RCC 7860 (cell line): ENCODE measurements around the gene DNM3.

Source experiments
- DNase-seq: peaks from one replicate; pipeline ENCODE4 v3.0.0-alpha.2; 2015; ENCODE audit warnings: low spot score
- FAIRE-seq: peaks from 2 replicates; lab custom pipeline; 2012; peaks lifted over from hg19 to GRCh38; lab: Jason Lieb, UNC

Gene DNM3

DNA sequence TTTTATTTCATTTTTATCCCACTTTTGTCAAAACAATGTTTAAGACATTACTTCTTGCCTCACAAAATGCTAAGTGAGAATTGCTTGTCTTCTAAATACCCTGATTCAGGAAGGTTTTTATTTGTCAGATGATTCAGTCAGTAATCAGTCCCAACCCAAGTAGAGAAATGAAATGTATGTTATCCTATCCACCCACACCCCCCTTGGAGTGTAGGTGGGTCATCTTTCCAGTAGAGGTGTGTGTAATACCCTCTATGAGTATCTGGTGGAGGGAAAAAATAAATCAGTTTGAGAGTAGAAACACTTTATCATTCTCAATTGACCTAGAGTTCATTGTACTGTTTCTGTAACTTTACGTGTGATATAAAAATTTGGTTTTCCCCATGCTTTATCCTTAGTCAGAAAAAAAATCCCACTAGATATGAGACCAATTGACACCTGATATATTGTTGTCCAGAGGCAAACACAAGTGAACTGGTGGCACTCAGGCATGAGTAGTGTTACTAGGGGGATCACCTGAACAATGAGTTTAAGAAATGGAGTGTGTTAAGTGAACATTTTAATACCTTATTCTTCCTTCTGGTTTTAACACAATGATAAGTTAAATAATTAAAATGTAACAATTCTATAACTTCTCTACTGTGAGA lies 425.4 kb downstream of the DNM3 start:
- FAIRE-seq, result no peak
- DNase-seq, result no peak

DNA sequence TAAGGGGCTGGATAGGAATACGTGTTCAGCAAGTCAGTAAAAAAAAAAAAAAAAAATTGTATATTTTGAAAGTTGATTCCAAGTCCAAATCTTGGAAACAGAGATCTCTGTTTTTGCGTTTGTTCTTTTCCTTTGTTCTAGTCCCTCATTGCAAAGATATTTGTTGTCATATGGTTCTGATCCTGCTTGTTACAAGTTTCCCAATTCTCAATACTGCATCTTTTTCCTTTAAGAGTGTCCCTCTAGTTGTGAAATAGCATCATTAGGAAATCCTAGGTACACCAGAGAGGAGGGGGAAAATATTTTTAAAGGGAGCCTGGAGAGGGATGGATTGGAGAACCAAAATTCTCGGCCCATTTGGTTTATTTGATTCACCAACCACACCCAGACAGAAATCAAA lies 426.9 kb downstream of the DNM3 start:
- FAIRE-seq (no peak), DNase-seq (no peak)

DNA sequence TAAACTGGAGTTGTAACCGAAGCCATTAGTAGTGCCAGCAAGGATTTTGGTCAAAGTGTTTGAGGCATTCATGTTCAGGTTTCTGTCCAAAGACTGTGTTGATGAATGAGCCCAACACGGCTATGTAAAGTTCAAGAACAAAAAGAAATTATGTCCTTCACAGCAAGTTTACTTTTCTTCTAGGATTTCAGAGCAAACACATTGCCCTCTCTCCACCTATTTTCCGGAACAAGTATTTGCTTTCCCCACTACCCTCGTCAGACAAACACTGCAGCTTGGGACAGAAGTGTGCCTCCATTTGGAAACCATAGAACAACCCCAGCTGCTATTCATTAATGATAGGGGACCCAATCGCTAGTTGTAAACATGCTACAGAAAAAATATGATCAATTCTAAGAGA lies 427.8 kb downstream of the DNM3 start:
- no peak for FAIRE-seq
- no peak for DNase-seq

DNA sequence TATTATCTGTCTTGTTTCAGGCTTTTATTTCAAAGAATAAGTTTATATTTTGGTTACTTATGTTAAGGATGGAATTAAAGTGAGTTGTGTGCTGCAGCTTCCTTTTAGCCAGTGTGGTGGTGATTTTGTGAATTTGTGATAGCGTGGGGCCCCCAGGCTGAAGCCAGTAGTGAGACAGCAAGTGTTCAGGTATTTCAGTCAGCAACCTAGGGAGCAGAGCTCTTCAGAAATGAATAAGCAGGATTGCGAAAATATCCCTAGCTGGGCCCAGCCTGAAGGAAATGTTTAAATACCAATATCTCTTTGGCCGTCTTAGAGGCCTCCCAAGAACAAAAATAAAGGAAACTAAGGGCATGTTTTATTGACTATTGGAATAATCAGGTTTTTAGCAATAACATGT lies 428.3 kb downstream of the DNM3 start:
- no peak for DNase-seq
- FAIRE-seq, result no peak

DNA sequence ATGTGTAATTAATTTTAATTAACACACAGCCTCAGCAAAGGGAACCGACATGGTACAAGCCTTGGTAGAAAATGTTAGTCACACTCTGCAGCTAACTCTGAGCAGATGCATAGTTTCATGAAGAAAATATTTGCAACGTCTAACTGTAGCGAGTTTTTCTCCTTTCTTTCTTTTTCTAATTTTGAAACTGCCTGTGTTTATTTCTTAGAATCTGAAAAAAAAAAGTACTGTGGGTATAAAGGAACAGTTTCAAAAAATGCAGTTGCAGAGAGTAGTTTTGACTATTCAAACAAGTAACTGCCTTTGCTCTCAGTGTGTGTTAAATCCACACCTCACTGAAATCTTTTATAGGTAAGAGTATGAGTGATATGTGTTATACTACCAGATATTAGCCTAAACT lies 429.3 kb downstream of the DNM3 start:
- DNase-seq (no peak), FAIRE-seq (no peak)

DNA sequence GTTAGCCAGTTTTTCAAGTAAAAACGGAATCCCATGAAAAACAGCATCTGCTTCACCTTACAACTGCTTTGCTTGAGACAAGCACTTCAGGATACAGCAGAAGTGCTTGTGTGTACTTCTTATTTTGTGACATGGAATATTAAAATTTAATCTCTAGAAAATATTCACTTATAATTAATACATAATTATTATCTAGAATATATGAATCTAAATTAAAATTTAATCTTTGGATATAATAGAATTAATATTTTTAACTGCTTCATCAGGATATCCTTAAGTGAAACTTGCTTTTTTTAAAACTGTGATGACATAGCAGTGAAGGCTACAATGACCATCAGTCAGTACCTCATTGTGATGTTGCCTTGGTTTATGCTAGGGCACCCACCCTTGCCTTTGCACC lies 430.8 kb downstream of the DNM3 start:
- FAIRE-seq, result peak; percentile 11
- DNase-seq, result no peak

DNA sequence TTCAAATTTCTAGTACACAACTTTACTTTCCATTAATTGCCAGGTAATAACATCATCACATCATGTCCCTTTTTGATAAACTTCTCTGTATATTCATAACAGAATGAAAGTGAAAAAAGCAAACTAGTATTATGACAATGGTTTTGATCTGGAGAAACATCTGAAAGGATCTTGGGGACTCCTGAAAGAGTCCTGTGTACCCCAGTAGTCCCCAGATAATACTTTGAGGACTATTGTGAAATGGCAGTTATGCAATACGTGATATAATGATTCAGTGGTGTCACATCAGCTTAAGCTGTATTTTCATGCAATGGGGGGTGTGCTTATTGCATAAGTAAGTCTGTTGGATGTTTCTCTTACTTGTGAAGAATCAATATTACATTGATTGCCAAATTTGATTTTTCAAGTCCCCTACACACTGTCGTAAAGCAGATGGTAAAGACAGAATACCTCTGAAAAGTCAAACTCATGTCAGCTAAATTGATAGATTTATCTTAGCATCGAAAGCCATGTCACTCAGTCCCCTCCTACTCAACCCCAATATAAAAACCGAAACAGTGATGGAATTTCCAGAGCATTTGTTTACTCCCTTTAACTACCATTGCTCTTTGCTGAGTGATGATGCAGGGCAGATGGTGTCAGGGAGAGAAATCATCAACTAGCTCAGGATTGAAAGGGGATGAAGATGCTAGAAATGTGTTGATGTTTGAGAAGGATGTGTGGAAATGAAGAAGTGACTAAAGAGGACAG lies 432.5 kb downstream of the DNM3 start:
- FAIRE-seq, result no peak

DNA sequence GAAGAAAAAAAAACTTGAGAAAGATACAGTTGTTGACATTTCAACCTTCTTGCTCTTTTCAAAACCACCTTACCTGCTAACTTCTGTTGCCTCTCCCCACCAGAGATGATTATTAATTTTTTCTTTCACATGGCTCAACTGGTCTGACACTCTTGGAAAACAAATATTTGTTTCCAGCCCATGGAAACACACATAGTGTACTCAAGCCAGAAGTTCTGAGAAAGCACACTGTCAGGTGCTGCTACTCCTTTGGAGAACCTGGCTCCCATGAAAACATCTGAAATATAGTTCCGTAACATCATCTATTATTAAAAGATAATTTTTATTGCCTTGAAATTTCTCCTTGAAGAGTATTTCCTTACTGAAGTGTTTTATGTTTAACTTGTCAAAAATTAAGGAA lies 434.2 kb downstream of the DNM3 start:
- DNase-seq, result no peak
- FAIRE-seq, result no peak

More for the DNA sequence above, 432.5 kb downstream of the DNM3 start:
- DNase-seq, result no peak

DNA sequence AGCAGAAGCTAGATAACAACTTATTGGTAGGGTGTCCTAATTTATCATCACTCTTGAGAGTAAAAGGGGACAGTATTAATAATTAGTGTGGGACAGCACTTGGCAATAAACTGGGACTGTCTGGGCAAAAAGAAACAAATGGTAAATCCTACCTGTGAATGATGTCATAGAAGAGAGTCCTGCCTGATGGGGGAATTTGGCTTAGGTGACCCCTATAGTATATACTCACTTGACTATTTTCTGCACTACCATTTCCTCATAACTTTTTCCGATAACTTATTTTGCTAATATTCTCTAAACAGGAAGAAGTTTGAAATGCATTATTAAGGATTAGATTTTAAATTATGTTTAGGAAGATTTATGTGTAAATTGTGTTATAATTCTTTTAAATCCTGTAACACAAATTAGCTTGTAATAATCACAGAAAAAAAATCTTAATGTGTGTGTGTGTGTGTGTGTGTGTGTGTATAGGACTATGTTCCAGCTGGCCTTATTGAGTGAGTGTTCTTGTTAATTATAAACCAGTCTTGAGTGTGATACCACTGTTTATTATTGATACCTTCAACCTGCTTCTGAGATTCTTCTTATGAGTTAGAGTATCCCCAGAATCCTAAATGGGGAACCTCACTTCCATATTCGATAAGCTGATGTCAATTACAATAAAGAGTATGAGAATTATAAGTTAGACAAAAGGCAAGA lies 435.0 kb downstream of the DNM3 start:
- DNase-seq (no peak), FAIRE-seq (peak; percentile 16)

DNA sequence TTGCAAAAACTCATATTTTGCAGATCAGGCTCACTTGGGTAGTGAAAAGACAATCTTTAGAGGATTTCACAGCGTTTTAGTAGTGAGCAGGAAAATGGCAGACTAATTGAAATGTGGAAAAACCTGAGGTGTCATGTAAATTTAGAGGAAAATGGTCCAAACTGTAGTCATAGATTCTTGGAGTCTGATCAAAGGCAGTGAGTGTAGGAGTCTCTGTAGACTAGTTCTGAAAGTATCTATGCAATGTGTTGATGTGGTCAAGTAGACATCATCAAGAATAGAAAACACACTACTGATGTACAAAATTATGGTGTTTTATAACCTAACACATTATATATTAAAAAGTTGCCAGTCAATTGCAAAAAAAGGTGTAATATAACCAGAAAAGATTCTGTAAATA lies 436.0 kb downstream of the DNM3 start:
- no peak for FAIRE-seq
- DNase-seq, result no peak

DNA sequence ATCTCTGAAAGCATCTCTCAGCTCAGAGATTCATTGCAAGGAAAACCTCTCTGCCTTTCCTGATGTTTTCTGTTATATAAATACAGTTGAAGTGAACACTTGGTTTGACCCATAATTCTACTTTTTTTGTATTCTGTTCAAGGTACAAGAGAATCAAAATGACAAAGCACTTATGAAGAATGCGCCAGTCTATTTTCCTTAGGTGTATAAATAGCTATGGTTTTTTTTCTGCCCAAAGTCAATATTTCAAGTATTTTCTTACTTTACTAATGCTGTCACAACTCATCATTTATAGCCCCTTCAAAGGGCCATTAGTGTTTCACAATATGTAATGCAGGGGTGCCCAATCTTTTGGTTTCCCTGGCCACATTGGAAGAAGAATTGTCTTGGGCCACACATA lies 436.7 kb downstream of the DNM3 start:
- FAIRE-seq (no peak), DNase-seq (no peak)

DNA sequence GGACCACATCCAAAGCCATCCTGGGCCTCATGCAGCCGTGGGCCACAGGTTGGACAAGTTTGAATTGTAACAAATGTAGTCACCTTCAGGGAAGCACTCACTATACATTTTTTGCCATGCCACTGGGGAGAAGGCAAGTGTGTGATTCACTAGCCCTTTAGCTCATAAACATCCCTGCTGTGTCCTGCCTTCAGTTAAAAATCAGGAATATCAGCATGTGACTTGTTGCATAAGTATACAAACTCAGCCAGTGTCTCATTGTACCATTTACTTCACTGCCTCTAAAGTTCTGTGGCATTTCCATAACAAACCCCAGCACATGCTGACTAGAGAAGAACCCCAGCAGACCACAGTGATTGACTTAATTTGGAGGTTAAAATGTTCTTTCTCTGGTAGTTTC lies 437.2 kb downstream of the DNM3 start:
- DNase-seq (no peak), FAIRE-seq (no peak)

DNA sequence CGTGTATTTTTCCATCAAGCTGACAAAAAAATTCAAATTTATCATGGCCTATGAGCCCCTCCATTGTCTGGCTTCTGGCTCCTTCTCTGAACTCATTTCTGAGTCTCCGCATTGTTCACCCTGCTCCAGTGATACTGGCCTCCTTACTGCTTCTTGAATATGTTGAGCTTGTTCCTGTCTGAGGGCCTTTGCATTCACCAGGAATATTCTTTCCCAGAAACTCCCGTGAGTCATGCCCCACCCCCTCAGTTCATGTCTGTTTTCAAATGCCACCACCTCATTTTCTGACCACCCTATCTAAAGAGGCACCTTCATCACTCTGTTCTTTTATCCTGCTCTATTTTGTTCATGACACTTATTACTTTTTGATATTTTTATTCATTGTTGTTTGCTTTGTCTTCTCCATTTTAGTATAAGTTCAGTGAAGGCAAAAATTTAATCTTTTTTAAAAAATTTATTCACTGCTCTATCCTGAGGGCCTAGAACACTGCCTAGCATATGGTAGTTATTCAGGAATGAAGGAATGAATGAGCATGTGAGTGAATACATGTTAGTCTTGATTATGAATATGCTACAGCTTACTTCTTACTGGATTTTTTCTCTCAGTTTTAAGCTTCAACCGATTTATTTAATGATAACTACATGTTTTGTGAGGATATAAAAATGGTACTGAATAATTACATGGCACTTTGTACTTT lies 438.8 kb downstream of the DNM3 start:
- DNase-seq (no peak), FAIRE-seq (no peak)

DNA sequence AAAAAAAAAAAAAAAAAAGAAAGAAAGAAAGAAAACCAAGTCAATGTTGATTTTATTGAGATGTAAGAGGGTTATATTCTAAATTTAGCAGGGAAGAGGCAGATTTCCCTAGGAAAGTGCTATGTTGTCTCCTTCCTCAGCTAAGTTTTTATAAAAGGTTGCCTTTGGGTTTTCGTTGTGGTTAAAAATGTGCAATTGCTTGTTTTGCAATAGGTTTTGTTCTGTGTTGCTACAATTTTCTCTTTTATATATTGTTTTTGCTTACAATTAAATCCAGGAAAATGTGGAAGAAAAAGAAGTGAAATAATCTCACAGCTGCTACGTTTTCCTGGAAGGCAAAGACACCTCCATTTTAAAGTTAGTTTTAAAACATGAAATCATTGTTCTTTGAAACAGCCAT lies 442.5 kb downstream of the DNM3 start:
- no peak for DNase-seq
- FAIRE-seq, result no peak

DNA sequence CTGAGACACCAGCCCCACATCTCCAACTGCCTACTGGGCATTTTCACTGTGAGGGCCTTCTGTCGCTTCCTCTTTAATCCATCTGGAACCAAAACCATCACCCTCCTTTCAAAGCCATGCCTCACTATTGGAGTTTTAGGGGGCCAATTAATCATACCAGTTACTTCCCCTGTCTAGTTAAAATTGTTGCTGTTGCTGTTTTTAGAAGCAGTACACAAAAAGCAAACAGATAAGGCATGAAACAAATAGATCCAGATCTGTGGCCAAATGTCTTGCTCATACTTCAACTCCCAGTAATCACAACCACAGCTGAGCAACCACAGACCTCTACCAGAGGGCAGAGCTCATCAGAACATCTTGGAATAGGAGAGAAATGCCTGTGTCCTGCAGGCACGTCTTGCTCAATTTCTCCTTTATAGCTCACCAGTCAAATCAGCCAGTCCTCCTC lies 445.4 kb downstream of the DNM3 start:
- DNase-seq (peak; percentile 56), FAIRE-seq (peak; percentile 85)

DNA sequence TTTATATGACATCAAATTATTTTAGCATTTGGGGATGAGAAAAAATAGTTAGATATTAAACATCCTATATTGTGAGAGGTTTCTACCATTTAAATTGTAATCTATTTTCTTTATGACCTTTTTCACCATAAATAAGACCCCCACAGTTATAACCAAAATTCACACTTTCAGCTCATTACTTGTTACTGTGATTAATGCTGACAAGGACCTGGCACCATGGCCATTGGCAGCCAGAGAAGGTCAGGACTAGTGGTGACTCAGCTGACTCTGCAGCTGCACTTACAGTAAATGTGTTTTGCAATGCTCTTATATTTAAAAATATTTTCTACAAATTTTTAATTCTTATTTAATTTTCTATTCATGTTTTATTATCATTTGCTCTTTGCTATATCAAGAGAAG lies 445.9 kb downstream of the DNM3 start:
- no peak for FAIRE-seq
- DNase-seq, result no peak

DNA sequence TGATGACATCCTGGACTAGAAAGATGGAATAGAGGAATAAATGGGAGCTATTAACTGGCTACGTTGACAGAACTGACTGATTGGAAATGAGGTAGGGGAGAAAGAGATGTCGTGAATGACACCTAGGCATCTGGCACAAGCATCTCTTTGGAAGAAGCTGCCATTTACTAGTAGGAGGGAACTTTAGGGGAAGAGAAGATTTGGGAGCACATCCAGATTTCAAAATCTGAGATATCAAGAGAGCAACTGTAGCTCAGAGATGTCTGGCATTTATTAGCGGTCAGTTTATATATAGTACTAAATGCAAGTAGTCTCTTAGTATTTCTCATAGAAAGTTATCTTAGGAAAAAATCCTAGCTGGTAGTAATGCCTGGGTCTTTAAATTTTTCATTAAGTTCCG lies 447.3 kb downstream of the DNM3 start:
- DNase-seq, result no peak
- no peak for FAIRE-seq

DNA sequence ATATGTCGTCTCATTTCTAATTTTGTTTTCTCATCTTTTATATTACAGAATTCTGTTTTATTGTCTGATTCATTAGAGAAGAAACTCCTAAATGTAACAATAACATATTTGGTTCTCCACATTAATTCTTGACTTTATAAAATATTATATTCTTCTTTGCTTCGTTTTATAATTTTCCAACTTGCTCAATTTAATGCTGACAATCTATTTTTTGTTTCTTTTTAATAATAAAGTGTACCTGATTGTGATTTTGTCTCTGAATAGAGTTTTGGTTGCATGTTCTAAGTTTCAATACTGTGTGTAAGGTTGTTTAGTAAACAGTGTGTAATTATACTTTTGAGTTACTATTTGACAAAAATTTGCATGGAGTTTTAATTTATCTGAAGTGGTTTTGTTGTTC lies 448.1 kb downstream of the DNM3 start:
- FAIRE-seq, result peak; percentile 7
- DNase-seq, result no peak

DNA sequence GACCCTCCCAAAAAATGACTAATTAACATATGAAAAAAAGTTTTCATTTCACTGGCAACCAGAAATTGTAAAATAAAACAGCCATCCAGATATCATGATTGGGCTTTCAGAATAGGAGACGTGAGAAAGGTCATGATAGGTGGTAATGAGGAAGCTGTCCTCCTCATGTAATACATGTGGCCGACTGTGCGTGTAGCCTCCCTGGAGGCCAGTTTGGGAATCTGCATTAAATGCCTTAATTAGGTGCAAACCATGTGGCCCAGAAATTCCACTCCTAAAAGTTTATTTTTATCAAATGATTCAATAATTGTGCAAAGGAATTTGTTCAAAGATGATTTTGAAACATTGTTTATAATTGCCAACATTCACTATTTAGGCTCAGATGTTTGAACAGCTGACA lies 451.5 kb downstream of the DNM3 start:
- FAIRE-seq, result no peak
- DNase-seq, result no peak

DNA sequence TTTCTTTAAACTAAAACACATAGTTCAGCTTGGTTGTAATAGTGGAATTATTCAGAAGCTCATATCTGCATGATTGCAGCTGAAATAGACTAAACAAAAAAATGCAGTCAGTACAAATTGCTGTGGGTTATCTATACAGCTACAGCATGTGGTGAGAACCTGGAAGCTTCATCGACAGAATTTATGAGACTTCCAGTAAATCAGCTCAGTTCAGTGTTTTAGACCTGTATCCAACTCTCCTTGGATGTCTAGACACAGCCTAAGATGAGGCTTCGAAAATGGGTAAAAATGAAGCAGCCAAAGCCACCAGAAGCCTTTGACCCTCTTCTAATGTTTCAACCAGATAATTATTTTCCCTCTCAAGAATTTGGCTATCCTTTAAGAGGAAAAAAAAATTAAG lies 452.1 kb downstream of the DNM3 start:
- no peak for FAIRE-seq

DNA sequence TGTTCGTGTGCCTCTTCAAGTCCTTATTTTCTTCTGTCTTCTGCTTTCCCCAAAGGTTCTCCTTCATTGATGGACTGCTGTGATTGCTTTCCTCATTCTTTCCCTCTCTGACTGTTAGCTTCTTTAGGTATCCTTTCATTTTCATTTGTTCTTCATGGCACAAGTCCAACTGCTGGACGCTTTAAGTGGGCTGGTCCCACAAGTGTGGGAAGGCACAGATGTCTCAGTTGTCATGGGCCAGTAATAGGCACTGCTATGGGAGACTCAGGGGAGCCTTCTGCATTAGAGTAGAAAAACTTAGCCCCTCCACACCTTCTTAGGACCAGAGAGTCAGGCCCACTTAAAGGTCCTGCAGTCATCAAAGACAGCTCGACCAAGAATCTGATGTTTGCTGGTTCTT lies 456.8 kb downstream of the DNM3 start:
- FAIRE-seq (no peak), DNase-seq (no peak)

More for the DNA sequence above, 452.1 kb downstream of the DNM3 start:
- DNase-seq, result no peak
